ENCODE measurements around the gene OR4K13. TPM values are rescaled to one million over a fixed set of nuclear protein-coding genes. Genes with fewer than 3 reads are reported as not detected.

Gene OR4K13
- not detected in 2 replicates for total RNA-seq

GRCh38 chr14:20035938-20036337 is at the start of gene OR4K13:
Gene OR4K13, minus strand, starts transcription at chr14:20036038. Its CDS starts 1,280 bp downstream, at chr14:20034758.

GRCh38 chr14:20059745-20060144 is 23.9 kb upstream of the OR4K13 start, which contains the start of gene OR4L1:
Gene OR4L1, plus strand, starts transcription at chr14:20060045. Its CDS starts 0 bp downstream, at chr14:20060045.

GRCh38 chr14:20019257-20019865 is 16.5 kb downstream of the OR4K13 start, which contains the start of gene OR4K14:
Gene OR4K14, minus strand, starts transcription at chr14:20019307. Its CDS starts 4,114 bp downstream, at chr14:20015193.

GRCh38 chr14:20001863-20002262 is 34.0 kb downstream of the OR4K13 start, which contains the start of gene OR4Q2:
Gene OR4Q2, plus strand, starts transcription at chr14:20002163.

Other genes starting within 250 kb of the OR4K13 start
- gene OR4N2, start 232.3 kb downstream of the OR4K13 start, total RNA-seq: not detected in 2 replicates
- gene OR4K2, start 160.9 kb downstream of the OR4K13 start, total RNA-seq: not detected in 2 replicates
- not detected in 2 replicates for gene OR4K5, start 115.4 kb downstream of the OR4K13 start, total RNA-seq
- not detected in 2 replicates for gene OR4K1, start 105.1 kb downstream of the OR4K13 start, total RNA-seq
- not detected in 2 replicates for gene OR4K15, start 60.4 kb downstream of the OR4K13 start, total RNA-seq
- gene OR4Q2, start 33.9 kb downstream of the OR4K13 start, total RNA-seq: not detected in 2 replicates
- gene OR4K14, start 16.7 kb downstream of the OR4K13 start, total RNA-seq: not detected in 2 replicates
- gene OR4L1, start 24.0 kb upstream of the OR4K13 start, total RNA-seq: not detected in 2 replicates
- gene OR4K17, start 74.7 kb upstream of the OR4K13 start, total RNA-seq: not detected in 2 replicates
- gene OR4N5, start 102.8 kb upstream of the OR4K13 start, total RNA-seq: not detected in 2 replicates
- gene OR11G2, start 154.9 kb upstream of the OR4K13 start, total RNA-seq: not detected in 2 replicates
- not detected in 2 replicates for gene OR11H6, start 187.7 kb upstream of the OR4K13 start, total RNA-seq
- not detected in 2 replicates for gene OR11H7, start 192.9 kb upstream of the OR4K13 start, total RNA-seq
- not detected in 2 replicates for gene OR11H4, start 203.2 kb upstream of the OR4K13 start, total RNA-seq

Measured in aortic smooth muscle cell (primary cell).